Nephron progenitor cell (in vitro differentiated cells): ENCODE data around the gene KRT80.

Source experiments
- DNase-seq: peaks from one replicate; pipeline ENCODE4 v3.0.0; 2021
- H3K27ac Mint-ChIP-seq: 2 replicates; pipeline ENCODE4 v1.8.0; 2021; ENCODE audit warnings: mild to moderate bottlenecking, moderate library complexity, mixed read lengths
- H3K27me3 Mint-ChIP-seq: 2 replicates; pipeline ENCODE4 v1.8.0; 2021; ENCODE audit warnings: mild to moderate bottlenecking, low read depth, mixed read lengths; ENCODE audit not compliant: poor library complexity
- H3K36me3 Mint-ChIP-seq: 2 replicates; pipeline ENCODE4 v1.8.0; 2021; ENCODE audit warnings: low read depth, mixed read lengths
- H3K4me1 Mint-ChIP-seq: 2 replicates; pipeline ENCODE4 v1.8.0; 2021; ENCODE audit warnings: mixed read lengths
- H3K4me3 Mint-ChIP-seq: 2 replicates; pipeline ENCODE4 v1.8.0; 2021; ENCODE audit warnings: mild to moderate bottlenecking, moderate library complexity, mixed read lengths
- H3K9me3 Mint-ChIP-seq: 2 replicates; pipeline ENCODE4 v1.8.0; 2021; ENCODE audit warnings: mild to moderate bottlenecking, moderate library complexity, mixed read lengths
- TF ChIP-seq, protein P1 (sequence below): fragments of 200-600 bp; sonication (generic); IDR thresholded peaks from 2 replicates; pipeline ENCODE4 v1.5.0; 2021; ENCODE audit warnings: antibody characterized with exemption

KRT80 gene

DNA sequence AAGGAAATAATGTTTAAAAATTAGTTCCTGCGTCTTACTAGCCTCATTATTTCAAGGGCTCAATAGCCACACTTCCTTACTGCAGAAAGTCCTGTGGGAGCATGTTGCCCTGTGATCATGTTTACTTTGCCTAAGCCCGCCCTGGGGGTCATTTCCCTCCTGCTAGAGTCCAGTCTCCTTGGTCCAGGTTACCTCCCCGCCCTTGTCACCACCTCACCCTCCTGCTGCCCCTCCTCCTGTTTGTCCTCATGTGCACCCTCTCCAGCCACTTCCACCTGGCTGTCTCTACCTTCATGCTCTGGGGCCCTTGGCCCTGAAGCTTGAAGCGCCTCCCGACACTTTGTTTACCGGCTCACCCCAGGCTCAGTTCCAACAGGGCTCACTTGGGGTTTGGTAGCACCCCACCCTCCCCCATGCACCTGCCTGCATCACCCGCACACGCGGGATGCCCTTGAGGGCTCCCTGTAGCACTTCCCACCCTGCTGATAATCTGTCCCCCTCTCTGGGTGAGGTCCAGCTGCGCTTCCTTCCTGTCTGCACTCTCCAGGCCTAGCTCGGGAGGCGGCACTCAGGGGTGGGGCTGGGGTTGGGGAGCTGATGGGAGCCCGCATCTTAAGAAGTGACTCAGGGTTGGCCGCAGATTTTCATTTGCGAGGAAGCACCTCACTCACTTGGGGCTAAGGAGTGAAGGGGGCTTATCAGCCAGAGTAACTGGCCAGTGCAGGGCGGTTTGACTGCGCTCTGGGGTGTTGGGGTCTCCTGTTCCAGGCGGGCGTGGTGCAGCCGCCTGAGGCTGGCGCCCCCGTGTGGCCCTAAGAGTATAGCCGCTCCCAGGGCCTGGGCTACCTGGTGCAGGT is 72.2 kb downstream of the KRT80 start:
- Mint-ChIP-seq H3K4me1 (peaks cover 45% of the 10 kb centered on the region), H3K36me3 (no peaks in the 10 kb centered on the region), H3K9me3 (no peaks in the 10 kb centered on the region), H3K4me3 (no peak overlapping the region), H3K27me3 (peaks cover 82% of the 10 kb centered on the region), H3K27ac (peak overlapping the region; percentile 58)
- DNase-seq: peak; percentile 73
- TF ChIP-seq, protein P1, sequence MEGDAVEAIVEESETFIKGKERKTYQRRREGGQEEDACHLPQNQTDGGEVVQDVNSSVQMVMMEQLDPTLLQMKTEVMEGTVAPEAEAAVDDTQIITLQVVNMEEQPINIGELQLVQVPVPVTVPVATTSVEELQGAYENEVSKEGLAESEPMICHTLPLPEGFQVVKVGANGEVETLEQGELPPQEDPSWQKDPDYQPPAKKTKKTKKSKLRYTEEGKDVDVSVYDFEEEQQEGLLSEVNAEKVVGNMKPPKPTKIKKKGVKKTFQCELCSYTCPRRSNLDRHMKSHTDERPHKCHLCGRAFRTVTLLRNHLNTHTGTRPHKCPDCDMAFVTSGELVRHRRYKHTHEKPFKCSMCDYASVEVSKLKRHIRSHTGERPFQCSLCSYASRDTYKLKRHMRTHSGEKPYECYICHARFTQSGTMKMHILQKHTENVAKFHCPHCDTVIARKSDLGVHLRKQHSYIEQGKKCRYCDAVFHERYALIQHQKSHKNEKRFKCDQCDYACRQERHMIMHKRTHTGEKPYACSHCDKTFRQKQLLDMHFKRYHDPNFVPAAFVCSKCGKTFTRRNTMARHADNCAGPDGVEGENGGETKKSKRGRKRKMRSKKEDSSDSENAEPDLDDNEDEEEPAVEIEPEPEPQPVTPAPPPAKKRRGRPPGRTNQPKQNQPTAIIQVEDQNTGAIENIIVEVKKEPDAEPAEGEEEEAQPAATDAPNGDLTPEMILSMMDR: peak; percentile 75
